Fibroblast of skin of abdomen (primary cell): ENCODE measurements around the gene TARS2.

Source experiments
- DNase-seq: peaks from one replicate; pipeline ENCODE4 v3.0.0-alpha.2; 2013

The TARS2 gene

DNA sequence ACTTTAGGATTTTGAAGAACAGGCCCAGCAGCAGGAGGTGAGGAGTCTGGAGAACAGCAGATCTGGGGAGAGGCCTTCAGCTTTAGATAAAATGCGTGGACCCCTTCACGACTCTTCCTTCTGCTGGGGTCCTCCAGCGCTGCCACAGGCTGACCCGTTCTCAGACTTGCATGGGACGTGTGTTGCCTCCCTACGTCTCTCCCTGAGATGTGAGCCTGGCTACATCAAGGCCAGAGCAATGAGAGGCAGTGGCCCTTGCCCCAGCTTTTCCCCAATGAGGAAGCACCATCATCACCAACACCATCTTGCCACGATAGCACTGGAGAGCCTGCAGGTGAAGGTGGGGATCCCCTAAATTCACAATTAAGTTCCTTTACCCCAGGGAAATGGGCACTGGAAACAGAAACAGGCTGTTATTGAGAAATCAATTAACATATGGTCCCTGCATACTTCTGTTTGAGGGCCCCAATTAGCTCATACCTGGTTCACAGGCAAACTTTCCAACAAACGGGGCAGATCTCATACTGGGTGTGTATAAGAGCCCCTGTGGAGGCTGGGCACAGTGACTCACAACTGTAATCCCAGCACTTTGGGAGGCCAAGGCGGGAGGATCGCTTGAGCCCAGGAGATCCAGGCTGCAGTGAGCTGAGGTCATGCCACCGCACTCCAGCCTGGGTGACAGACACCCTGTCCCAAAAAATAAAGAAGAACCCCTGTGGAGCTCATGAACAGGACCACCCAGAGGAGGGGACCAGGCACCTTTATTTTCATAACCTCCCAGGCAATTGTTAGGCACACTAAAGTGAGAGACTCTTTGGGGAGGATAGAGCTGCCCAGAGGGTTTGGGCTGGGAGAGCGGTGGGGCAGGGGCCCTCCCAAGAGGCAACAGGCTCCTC lies 49.9 kb downstream of the TARS2 start:
- no peak for DNase-seq

DNA sequence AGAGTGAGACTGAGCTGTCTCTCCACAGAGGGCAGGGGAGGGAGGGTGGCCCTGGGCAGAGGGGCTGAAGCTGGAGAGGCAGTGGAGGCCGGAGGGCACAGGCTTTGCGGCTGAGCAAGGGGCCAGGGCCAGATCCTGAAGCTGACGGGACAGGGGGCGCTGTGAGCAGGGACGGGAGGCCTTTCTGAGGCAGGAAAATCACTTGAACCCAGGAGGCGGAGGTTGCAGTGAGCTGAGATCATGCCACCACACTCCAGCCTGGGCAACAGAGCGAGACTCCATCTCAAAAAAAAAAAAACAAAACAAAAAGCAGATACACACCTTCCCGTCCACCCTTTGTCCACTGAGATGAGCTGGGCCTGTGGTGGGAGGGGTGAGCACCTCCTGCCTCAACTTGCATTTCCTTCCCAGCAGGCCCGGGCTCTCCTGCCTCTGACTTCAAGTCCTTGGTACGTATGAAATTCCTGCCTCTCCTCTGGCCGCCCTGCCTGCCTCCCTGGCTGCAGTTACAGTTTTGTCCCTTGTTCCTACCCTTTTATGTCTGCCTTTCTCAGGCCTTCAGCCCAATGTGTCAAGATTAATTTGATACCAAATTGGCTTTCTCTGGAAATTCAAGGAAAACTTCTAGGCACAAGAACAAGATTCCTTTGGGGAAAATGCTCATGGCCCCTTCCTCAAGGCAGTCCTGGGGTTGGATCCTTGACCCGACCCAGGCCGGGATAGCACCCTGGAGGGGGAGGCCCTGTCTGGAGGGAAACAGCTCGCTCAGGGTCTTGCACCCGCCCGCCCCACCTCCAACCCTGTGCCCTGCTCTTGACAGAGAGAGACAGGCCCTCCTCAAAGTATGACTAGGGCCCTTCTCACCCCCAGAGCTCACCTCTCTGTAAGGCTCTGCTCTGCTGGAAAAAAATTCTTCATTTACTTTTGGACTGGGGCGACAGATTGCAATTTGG lies 50.8 kb downstream of the TARS2 start:
- DNase-seq = peak; percentile 88

DNA sequence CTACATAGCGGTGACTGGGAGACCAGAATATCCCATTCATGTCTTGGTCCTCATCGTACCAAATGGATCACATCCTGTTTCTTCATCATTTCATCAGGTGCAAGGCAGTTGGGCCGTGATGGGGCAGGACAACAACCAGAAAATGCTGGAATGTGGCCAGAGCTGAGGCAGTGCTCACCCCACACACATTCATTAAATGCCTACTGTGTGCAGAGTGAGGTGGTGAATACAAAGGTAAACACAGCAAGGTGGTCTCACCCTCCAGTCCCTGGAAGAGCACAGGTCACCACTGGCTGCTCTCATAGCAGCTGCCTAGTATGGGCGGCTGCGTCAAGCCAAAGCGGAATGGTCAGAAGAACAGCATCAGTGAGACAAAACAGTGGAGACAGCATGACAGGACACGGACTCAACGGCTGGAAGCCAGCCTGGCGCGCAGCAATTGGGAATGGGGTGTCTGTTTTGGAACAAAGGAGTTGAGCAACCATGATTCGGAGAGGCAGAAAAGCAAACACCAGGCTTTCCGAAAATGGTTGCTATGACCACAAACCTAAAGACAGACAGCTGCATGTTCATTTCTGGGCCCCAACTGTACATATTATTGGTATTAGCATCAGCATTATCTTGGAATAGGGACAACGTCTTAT lies 56.4 kb downstream of the TARS2 start:
- no peak for DNase-seq

DNA sequence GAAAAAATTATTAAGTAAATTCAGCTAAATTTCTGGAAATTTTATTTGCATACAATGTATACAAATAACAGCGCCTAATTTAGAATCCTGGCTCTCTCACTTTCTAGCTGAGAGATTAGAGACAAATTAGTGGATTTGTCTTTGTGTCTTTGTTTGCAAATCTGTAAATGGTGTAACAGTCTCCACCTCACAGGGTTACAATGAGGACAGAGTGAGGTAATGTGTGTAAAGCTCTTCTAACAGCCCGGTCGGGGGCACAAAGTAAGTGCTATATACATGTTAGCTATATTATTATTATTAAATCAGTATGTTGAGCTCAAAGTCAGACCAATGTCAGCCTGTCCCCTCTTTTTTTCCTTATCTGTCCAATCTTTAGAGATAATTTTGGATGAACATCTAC lies 57.0 kb downstream of the TARS2 start:
- DNase-seq = no peak

DNA sequence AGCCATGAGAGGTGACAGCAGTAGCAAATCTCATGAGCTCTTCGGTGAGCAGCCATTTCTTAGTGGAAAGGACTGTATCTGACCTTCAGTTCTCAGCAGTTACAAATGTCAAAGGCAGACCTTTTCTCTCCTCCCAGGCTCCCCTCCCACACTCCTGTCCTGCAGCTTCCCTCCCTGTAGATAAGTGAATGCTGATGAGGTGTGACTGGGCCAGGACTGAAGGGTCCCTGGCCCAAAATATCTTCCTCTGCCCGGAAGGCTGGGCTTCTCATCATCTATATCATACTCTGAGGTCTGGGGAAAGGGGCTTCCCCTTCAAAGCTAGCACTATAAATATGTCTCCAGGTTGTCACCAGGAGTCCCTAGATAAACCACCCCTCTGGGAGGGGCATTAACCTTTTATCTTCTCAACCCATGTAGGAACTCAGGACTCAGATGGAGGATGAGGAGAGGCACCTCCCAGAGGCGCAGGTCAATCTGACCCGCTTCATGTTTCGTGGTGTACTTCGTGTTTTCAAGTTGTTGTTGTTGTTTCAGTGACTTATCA lies 58.3 kb downstream of the TARS2 start:
- no peak for DNase-seq

DNA sequence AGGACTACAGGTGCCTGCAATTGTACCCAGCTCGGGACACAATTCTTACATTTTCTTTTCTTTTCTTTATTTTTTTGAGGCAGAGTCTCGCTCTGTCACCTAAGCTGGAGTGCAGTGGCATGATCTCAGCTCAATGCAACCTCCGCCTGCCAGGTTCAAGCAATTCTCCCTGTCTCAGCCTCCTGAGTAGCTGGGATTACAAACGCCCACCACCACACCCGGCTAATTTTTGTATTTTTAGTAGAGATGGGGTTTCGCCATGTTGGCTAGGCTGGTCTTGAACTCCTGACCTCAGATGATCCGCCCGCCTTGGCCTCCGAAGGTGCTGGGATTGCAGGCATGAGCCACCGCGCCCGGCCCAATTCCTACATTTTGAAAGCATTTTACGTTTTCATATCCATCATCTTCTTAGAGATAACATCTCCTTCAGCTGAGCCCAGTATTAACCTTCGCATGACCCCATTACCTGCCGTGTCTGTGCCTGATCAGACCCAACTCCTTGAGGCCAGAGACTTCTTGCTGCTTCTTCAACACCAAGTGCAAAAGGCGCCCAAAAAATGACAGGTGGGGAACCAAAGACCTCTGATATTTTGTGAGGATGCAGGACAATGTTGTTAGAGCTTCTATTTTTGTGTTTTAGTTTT lies 59.2 kb downstream of the TARS2 start:
- DNase-seq = no peak

DNA sequence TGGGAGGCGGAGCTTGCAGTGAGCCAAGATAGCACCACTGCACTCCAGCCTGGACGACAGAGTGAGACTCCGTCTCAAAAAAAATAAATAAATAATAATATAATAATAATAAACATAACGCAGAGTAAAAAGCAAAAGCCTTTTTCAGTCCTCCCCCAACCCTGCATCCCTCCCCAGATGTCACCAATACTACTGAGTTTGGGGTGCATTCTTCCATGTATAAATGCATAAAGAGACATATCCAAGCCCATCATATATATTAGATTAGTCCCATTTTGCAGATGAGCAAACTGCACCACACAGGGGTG lies 61.1 kb downstream of the TARS2 start:
- DNase-seq = no peak

DNA sequence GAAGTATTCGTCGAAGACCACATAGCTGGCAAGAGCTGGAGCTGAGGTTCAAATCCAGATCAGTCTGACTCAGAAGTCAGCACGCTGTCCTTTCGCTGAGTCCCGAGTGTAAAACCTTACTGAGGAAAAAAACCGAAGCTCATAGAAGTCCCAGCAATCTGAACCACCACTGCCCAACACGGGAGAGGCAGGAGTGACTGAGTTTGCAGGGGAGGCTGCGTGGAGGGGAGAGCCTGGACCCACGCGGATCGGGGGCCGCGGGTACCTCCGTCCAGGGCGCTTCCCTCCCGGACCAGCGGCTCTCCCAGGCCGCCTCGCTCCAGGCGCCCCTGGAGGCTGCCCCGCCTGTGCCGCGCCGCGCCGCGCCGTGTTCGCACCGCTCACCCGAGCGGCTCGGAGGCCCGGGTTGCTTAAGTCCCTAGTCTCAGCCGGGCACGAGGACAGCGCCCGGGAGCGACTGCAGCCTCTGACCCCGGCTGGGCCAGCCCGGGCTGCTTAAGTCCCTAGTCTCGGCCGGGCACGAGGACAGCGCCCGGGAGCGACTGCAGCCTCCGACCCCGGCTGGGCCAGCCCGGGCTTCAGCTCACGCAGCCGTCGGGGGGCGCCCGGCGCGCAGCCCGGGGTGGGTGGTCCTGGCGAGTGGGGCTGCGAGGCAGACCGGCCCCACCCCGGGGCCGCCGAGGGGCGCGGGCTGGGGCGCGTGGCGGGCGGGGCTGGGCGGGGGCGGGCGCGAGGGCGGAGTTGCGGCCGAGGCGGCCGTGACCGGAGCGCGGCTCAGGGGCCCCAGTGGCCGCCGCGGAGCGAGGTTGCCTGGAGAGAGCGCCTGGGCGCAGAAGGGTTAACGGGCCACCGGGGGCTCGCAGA lies 61.6 kb downstream of the TARS2 start, which contains the start of gene ADAMTSL4:
TSS of gene ADAMTSL4 (plus strand) at position 777 of the 864 bp plus-strand sequence. CDS start 2,881 bp downstream, outside the sequence.
- DNase-seq = peak; percentile 69

DNA sequence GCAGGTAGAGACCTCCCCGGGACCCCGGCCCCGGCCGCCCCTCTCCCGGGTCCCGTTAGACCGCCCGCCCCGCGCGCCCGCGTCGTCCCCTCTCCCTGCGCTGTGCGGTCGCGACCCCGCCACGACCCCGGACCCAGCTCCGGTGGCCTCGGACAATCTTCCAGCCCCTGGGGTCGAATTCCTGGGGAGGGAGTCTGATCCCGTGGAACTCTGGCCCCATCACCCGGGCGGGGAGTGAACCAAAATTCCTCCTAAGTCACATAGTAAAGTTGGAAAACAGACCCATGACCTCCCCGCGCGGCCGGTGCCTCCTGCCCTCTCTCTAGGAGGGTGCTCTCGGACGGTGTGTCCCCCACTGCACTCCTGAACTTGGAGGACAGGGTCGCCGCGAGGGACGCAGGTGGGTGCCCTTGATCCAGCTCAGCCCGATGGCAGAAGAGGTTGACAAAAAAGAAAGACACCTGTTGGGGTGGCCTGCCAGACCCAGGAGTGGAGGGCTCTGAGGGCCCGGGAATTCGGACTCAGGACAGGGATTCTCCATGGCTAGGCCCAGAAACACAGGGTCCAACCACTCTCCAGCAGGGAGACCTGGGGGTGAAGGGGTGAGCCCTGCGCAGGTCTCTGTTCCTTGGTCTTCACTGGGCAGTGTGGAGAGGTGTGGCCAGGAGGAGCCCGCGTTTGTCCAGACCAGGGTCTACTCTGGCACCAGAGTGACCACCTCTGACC lies 62.4 kb downstream of the TARS2 start:
- no peak for DNase-seq

DNA sequence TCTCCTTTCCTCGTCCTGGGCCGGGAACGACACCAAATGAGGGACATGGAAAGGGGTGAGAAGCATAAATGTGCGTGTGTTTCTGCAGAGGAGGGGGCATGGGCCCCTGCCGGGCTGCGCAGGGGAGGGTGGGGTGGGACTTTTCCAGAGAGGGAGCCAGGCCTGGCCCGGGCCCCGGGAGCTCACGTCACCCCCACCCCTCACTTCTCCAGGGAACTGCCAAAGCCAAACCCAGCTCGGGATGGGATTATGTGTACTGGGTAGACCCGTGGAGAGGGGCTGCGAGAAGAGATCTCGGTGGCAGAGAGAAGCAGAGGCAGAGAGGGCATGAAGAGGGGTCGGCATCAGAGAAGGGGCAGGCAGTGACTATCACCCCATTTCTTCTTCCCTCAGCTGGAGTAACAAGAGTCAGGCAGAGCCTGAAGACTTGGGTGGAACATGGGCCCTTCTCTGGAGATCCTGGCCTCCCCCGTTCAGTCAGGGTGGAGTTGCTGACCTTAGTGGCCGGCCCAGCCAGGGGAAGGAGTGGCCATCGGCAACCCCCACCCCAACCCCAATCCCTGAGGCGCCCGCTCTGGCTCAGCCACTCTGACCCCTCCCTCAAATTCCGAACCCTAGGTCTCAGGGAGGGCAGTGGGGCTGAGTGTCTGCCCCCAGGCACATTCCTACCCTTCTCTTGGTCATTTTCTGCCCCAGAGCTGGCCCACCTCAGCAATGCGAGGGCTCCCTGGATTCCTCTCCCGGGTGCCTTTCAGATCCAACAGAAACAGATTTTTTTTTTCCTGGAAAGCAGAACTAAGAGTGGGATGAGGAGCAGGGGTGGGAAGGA lies 63.2 kb downstream of the TARS2 start:
- no peak for DNase-seq

DNA sequence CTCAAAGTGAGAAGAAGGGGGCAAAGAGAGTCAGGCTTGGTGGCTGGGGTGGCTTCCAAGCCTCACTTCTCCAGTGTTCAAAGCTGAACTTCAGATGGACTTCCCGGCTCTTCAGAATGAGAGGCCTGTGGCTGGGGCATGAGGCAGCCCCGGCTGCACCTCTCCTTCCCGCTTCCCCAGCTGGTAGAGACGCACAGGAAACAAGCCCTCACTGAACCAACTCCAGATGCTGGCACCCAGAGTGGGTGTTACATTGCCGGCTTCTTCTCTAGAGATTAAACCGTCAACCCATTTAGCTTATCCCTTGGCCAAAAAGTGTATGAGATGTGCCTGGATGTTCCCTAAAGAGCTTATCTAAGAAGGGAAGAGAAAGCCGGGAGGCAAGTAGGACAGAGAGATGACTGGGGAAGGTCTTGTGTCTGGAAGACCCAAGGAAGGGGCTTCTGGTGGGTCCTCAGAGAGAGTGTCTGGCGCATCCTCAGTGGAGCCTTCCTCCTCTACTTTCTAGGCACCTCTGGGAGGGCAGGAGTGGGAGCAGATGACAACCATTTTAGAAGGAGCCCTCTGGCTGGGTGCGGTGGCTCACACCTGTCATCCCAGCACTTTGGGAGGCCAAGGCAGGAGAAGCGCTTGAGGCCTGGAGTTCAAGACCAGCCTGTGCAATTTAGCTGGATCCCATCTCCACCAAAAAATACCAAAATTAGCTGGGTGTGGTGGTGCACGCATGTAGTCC lies 64.0 kb downstream of the TARS2 start:
- no peak for DNase-seq

DNA sequence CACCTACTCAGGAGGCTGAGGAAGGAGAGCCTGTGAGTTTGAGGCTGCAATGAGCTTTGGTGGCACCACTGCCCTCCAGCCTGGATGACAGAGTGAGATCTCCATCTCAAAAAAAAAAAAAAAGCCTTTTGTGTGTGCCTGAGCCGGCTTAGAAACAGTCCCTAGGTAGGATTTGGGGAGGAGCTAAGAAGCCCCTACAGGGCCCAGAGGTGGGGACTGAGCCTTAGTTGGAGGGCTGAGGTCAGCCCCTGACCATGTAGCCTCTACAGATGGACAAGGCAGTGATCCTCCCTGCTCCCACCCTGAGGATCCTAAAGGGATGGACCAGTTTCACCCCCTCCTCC lies 64.5 kb downstream of the TARS2 start:
- DNase-seq = no peak

DNA sequence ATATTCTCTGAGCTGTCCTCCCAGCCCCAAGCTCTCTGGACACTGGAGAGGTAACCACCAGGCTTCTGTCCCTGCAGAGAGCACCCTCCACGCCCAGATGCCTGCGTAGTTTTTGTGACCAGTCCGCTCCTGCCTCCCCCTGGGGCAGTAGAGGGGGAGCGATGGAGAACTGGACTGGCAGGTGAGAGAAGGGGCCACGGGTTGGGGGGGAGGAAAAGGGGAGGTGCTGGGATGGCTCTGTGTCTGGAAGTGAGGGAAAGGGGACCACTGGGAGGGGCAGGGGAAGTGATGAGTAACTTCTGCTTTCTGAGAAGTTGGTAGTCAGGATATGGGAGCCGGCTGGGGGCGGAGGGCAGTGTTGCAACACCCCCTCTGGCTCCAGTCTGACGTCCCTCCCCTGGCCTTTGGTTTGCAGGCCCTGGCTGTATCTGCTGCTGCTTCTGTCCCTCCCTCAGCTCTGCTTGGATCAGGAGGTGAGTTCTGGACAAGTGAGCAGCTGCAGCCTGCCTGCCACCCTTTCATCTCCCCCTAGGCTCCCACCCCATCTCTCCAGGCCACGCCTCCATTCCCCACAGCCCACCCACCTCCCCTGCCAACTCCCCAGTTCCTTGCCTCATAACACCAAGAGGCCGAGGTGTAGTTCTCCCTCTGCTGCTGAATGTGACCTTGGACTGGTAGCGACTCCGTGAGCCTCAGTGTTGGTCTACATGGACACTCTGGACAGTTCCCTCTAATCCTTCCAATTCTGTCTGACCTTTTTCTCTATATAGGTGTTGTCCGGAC lies 65.1 kb downstream of the TARS2 start:
- peak; percentile 82 for DNase-seq

DNA sequence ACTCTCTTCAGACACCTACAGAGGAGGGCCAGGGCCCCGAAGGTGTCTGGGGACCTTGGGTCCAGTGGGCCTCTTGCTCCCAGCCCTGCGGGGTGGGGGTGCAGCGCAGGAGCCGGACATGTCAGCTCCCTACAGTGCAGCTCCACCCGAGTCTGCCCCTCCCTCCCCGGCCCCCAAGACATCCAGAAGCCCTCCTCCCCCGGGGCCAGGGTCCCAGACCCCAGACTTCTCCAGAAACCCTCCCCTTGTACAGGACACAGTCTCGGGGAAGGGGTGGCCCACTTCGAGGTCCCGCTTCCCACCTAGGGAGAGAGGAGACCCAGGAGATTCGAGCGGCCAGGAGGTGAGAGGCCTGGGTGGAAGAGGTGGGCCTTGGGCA lies 65.7 kb downstream of the TARS2 start:
- DNase-seq = no peak

DNA sequence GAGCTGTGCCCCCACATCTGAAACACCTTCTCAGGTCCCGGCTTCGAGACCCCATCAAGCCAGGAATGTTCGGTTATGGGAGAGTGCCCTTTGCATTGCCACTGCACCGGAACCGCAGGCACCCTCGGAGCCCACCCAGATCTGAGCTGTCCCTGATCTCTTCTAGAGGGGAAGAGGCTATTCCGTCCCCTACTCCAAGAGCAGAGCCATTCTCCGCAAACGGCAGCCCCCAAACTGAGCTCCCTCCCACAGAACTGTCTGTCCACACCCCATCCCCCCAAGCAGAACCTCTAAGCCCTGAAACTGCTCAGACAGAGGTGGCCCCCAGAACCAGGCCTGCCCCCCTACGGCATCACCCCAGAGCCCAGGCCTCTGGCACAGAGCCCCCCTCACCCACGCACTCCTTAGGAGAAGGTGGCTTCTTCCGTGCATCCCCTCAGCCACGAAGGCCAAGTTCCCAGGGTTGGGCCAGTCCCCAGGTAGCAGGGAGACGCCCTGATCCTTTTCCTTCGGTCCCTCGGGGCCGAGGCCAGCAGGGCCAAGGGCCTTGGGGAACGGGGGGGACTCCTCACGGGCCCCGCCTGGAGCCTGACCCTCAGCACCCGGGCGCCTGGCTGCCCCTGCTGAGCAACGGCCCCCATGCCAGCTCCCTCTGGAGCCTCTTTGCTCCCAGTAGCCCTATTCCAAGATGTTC lies 66.3 kb downstream of the TARS2 start:
- no peak for DNase-seq

DNA sequence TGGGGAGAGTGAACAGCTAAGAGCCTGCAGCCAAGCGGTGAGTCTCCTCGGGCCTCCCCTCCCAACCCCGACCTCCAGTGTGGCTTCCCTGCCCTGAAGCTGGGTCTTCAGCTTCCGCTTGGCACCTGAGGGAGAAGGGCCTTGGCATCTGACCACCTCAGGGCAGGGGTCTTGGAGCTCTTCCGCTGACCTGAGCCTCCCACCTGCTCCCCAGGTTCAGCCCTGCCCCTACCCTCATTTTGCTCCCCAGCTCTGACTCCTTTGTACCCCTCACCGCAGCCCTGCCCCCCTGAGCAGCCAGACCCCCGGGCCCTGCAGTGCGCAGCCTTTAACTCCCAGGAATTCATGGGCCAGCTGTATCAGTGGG lies 66.8 kb downstream of the TARS2 start:
- DNase-seq = no peak

DNA sequence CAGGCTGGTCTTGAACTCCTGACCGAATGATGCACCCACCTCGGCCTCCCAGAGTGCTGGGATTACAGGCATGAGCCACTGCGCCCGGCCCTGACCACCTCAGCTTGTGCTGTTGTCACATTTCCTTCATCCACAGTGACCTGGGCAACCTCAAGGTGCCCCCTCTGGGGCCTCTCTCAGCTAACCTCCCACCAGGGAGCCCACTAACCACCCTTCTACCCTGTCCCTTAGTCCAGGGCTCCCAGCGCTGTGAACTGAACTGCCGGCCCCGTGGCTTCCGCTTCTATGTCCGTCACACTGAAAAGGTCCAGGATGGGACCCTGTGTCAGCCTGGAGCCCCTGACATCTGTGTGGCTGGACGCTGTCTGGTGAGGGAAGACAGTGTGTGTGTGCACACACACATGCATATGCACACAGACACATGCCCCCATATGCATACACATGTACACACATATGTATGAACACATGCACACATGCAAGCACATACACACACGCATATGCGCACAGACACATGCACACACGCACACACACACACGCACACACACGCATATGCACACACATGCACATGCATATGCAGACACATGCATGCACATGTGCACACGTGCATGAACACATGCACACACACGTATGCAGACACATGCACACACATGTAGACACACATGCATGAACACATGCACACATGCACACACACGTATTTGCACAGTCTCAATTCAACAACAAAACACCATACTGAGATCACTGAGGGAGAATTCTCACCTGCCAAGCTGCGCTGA lies 68.2 kb downstream of the TARS2 start:
- no peak for DNase-seq
